GM23338 (cell line): Measurements from ENCODE around the gene TENM4. TPM values are rescaled to one million over a fixed set of nuclear protein-coding genes. Genes with fewer than 3 reads are reported as not detected.

ENCODE experiments used
- ATAC-seq: fragments of 200-7000 bp; cut with Tn5 transposase; 3 replicates; pipeline ENCODE4 v1.9.1; 2020
- DNase-seq: peaks from one replicate; pipeline ENCODE4 v3.0.0-alpha.2; 2015; ENCODE audit warnings: low spot score
- H2AFZ ChIP-seq: fragments of 200-600 bp; sonication (generic); 2 replicates; pipeline ENCODE4 v1.8.0; 2016; ENCODE audit warnings: antibody characterized with exemption, mild to moderate bottlenecking, moderate library complexity
- H3F3A ChIP-seq: fragments of 200-600 bp; sonication (generic); replicated peaks from 2 replicates; pipeline ENCODE4 v1.8.0; 2017; ENCODE audit warnings: antibody characterized with exemption, mixed run types, low read depth
- H3K27ac ChIP-seq: fragments of 200-600 bp; sonication (generic); 2 replicates; pipeline ENCODE4 v1.6.1; 2016; ENCODE audit warnings: low read depth
- H3K27me3 ChIP-seq: fragments of 200-600 bp; sonication (generic); 2 replicates; pipeline ENCODE4 v1.8.0; 2016; ENCODE audit warnings: mild to moderate bottlenecking, mixed run types, moderate library complexity; ENCODE audit not compliant: insufficient read depth
- H3K36me3 ChIP-seq: fragments of 200-600 bp; sonication (generic); 2 replicates; pipeline ENCODE4 v1.8.0; 2016; ENCODE audit warnings: mild to moderate bottlenecking; ENCODE audit not compliant: insufficient read depth
- H3K4me1 ChIP-seq: fragments of 200-600 bp; sonication (generic); 2 replicates; pipeline ENCODE4 v1.8.0; 2016; ENCODE audit warnings: mild to moderate bottlenecking, moderate library complexity; ENCODE audit not compliant: insufficient read depth
- H3K4me2 ChIP-seq: fragments of 200-600 bp; sonication (generic); 2 replicates; pipeline ENCODE4 v1.7.1; 2017; ENCODE audit warnings: mixed run types
- H3K4me3 ChIP-seq: fragments of 200-600 bp; sonication (generic); 2 replicates; pipeline ENCODE4 v1.6.1; 2016; ENCODE audit warnings: mixed run types
- H3K79me2 ChIP-seq: fragments of 200-600 bp; sonication (generic); replicated peaks from 2 replicates; pipeline ENCODE4 v1.8.0; 2017; ENCODE audit warnings: mild to moderate bottlenecking; ENCODE audit not compliant: insufficient read depth
- H3K9me2 ChIP-seq: fragments of 200-600 bp; sonication (generic); 2 replicates; pipeline ENCODE4 v1.8.0; 2017; ENCODE audit not compliant: insufficient read depth
- H4K20me1 ChIP-seq: fragments of 200-600 bp; sonication (generic); replicated peaks from 2 replicates; pipeline ENCODE4 v1.8.0; 2017; ENCODE audit warnings: mild to moderate bottlenecking; ENCODE audit not compliant: insufficient read depth
- H3K27ac Mint-ChIP-seq: 2 replicates; pipeline ENCODE4 v1.8.0; 2020; ENCODE audit warnings: inconsistent platforms, mild to moderate bottlenecking, moderate library complexity, mixed read lengths
- H3K27me3 Mint-ChIP-seq: 3 replicates; pipeline ENCODE4 v1.8.0; 2022; ENCODE audit warnings: low read depth, mild to moderate bottlenecking, moderate library complexity, mixed read lengths, inconsistent platforms; ENCODE audit not compliant: insufficient read depth, poor library complexity
- H3K36me3 Mint-ChIP-seq: 3 replicates; pipeline ENCODE4 v1.8.0; 2021; ENCODE audit warnings: low read depth, mild to moderate bottlenecking, inconsistent platforms, moderate library complexity, mixed read lengths
- H3K4me1 Mint-ChIP-seq: 3 replicates; pipeline ENCODE4 v1.8.0; 2020; ENCODE audit warnings: mild to moderate bottlenecking, inconsistent platforms, mixed read lengths
- H3K4me3 Mint-ChIP-seq: 3 replicates; pipeline ENCODE4 v1.8.0; 2021; ENCODE audit warnings: moderate library complexity, mild to moderate bottlenecking, inconsistent platforms, mixed read lengths
- H3K9me3 Mint-ChIP-seq: 3 replicates; pipeline ENCODE4 v1.8.0; 2020; ENCODE audit warnings: moderate library complexity, mild to moderate bottlenecking, inconsistent platforms, mixed read lengths
- CREB1 ChIP-seq: fragments of 250-450 bp; sonication (Bioruptor Pico); IDR thresholded peaks from 2 replicates; pipeline ENCODE4 v1.5.0; 2020; ENCODE audit warnings: low read depth, mild to moderate bottlenecking, moderate library complexity
- EZH2 ChIP-seq: fragments of 200-600 bp; sonication (generic); IDR thresholded peaks from one replicate; pipeline ENCODE4 v1.8.0; 2017; ENCODE audit warnings: antibody characterized with exemption, mild to moderate bottlenecking, low read depth; ENCODE audit not compliant: unreplicated experiment
- EZH2phosphoT487 ChIP-seq: fragments of 200-600 bp; sonication (generic); IDR thresholded peaks from one replicate; pipeline ENCODE4 v1.8.1; 2018; ENCODE audit warnings: antibody characterized with exemption; ENCODE audit not compliant: unreplicated experiment
- JUNB ChIP-seq: IDR thresholded peaks from one replicate; pipeline ENCODE4 v1.6.1; 2016; ENCODE audit warnings: antibody characterized with exemption; ENCODE audit not compliant: unreplicated experiment
- NANOG ChIP-seq: IDR thresholded peaks from 2 replicates; pipeline ENCODE4 v1.6.1; 2016; ENCODE audit warnings: antibody characterized with exemption, borderline replicate concordance
- STAT1 ChIP-seq: IDR thresholded peaks from one replicate; pipeline ENCODE4 v1.6.1; 2016; ENCODE audit warnings: antibody characterized with exemption; ENCODE audit not compliant: unreplicated experiment
- ZNF114 ChIP-seq: fragments of 250-450 bp; sonication (Bioruptor Pico); IDR thresholded peaks from 2 replicates; pipeline ENCODE4 v1.5.0; 2020; ENCODE audit warnings: mild to moderate bottlenecking, moderate library complexity
- ZNF331 ChIP-seq: fragments of 250-450 bp; sonication (Bioruptor Pico); IDR thresholded peaks from 2 replicates; pipeline ENCODE4 v1.5.0; 2020; ENCODE audit warnings: low read depth, mild to moderate bottlenecking, moderate library complexity
- polyA plus RNA-seq: library from polyadenylated mRNA; unstranded; fragments of >200 nt; fragmentation: Nextera tagmentation; extraction: Ambion mirVana; gene quantifications from 2 replicates; pipeline ENCODE4 v1.2.1, GENCODE V29; 2016
- total RNA-seq: library from RNA; depleted of rRNA; stranded (reverse); fragments of >200 nt; shearing (Covaris generic); gene quantifications from 2 replicates; pipeline ENCODE4 v1.2.3, GENCODE V29; 2014
- TF ChIP-seq, protein P1 (sequence below), 2 experiments: fragments of 200-600 bp in 1 of 2; sonication (generic) in 1 of 2; conservative IDR thresholded peaks; 2 replicates each; pipeline versions ENCODE4 v1.5.1 to v1.6.1; 2016 to 2017; ENCODE audit warnings: antibody characterized with exemption in 2 of 2, low read depth in 2 of 2, mild to moderate bottlenecking in 2 of 2, moderate library complexity in 1 of 2
- TF ChIP-seq, protein P2 (sequence below): IDR thresholded peaks from 2 replicates; pipeline ENCODE4 v1.6.1; 2016; ENCODE audit warnings: antibody characterized with exemption
- TF ChIP-seq, protein P3 (sequence below): fragments of 250-450 bp; sonication (Bioruptor Pico); IDR thresholded peaks from 2 replicates; pipeline ENCODE4 v1.5.0; 2020; ENCODE audit warnings: mild to moderate bottlenecking, moderate library complexity

TENM4 gene
- total and polyA plus RNA-seq, 2 experiments from 2014 or later: 7.3 TPM

DNA sequence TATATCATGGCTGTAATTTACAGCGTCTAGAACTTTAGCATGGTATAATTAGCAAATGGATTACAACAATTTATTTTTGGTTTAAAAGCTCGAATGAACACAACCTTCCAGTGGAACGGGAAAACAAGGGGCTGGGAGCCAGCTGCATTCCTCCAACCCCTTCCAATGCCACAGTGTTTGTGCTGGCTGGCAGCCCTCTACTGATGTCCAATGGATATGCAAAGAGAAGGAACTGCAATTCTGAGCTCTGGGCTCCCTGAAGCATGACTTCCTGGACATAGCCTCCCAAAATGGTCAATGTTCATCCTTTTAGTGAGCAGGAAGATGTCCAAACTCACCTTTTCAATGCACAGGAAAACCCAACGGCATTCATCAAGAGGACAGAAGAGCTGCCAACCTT is 288.3 kb downstream of the TENM4 start:
- no peaks in the 10 kb centered on the region for H3K4me1 Mint-ChIP-seq
- DNase-seq: no peak
- H3K4me2 ChIP-seq: no peak overlapping the region
- no peaks in the 10 kb centered on the region for H3K36me3 ChIP-seq
- peaks cover 5% of the 10 kb centered on the region for H3K27me3 Mint-ChIP-seq
- H3K79me2 ChIP-seq: no peaks in the 10 kb centered on the region
- H3F3A ChIP-seq: no peaks in the 10 kb centered on the region
- H3K9me3 Mint-ChIP-seq: no peaks in the 10 kb centered on the region; the same call in 2 of the 3 replicates
- H3K4me3 ChIP-seq: no peak overlapping the region
- H3K27ac Mint-ChIP-seq: no peak overlapping the region
- no peaks in the 10 kb centered on the region for H3K27me3 ChIP-seq
- no peaks in the 10 kb centered on the region for H3K4me1 ChIP-seq
- ATAC-seq: no peak
- H2AFZ ChIP-seq: no peak overlapping the region
- H3K36me3 Mint-ChIP-seq: no peaks in the 10 kb centered on the region
- no peak overlapping the region for H3K4me3 Mint-ChIP-seq
- no peak for TF ChIP-seq CREB1
- TF ChIP-seq ZNF331: no peak
- no peak for TF ChIP-seq EZH2
- no peak for TF ChIP-seq ZNF114
- TF ChIP-seq, protein P1, sequence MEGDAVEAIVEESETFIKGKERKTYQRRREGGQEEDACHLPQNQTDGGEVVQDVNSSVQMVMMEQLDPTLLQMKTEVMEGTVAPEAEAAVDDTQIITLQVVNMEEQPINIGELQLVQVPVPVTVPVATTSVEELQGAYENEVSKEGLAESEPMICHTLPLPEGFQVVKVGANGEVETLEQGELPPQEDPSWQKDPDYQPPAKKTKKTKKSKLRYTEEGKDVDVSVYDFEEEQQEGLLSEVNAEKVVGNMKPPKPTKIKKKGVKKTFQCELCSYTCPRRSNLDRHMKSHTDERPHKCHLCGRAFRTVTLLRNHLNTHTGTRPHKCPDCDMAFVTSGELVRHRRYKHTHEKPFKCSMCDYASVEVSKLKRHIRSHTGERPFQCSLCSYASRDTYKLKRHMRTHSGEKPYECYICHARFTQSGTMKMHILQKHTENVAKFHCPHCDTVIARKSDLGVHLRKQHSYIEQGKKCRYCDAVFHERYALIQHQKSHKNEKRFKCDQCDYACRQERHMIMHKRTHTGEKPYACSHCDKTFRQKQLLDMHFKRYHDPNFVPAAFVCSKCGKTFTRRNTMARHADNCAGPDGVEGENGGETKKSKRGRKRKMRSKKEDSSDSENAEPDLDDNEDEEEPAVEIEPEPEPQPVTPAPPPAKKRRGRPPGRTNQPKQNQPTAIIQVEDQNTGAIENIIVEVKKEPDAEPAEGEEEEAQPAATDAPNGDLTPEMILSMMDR (conservative IDR thresholded peaks at IDR 0.05; ENCODE audit: low read depth in 2 of 2): no peak
- TF ChIP-seq NANOG: no peak
- TF ChIP-seq STAT1: no peak
- TF ChIP-seq, protein P2, sequence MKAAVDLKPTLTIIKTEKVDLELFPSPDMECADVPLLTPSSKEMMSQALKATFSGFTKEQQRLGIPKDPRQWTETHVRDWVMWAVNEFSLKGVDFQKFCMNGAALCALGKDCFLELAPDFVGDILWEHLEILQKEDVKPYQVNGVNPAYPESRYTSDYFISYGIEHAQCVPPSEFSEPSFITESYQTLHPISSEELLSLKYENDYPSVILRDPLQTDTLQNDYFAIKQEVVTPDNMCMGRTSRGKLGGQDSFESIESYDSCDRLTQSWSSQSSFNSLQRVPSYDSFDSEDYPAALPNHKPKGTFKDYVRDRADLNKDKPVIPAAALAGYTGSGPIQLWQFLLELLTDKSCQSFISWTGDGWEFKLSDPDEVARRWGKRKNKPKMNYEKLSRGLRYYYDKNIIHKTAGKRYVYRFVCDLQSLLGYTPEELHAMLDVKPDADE: no peak
- TF ChIP-seq EZH2phosphoT487: no peak
- peaks cover 15% of the 10 kb centered on the region for H3K9me2 ChIP-seq
- H4K20me1 ChIP-seq: no peaks in the 10 kb centered on the region
- H3K27ac ChIP-seq: no peak overlapping the region

DNA sequence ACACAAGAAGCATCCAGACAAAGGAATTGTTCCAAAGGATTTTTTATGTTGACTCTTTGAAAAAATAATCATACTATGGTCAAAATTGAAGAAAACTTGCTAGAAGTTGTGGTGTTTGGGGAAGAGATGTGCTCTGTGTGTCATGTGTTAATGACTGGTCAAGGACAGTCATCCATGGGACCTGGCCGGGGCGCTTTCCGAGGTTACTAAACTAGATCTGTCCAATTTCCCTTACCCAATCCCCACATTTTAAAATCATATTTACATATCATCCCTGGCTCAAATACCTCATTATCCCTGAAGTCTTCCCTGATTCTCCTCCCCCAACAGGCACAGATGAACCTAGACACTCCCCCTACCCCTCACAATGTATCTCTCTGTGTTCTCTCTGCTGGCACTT is 289.4 kb downstream of the TENM4 start:
- no peaks in the 10 kb centered on the region for H3K4me1 Mint-ChIP-seq
- ATAC-seq: no peak

More for the DNA sequence above, 289.4 kb downstream of the TENM4 start:
- TF ChIP-seq, protein P3, sequence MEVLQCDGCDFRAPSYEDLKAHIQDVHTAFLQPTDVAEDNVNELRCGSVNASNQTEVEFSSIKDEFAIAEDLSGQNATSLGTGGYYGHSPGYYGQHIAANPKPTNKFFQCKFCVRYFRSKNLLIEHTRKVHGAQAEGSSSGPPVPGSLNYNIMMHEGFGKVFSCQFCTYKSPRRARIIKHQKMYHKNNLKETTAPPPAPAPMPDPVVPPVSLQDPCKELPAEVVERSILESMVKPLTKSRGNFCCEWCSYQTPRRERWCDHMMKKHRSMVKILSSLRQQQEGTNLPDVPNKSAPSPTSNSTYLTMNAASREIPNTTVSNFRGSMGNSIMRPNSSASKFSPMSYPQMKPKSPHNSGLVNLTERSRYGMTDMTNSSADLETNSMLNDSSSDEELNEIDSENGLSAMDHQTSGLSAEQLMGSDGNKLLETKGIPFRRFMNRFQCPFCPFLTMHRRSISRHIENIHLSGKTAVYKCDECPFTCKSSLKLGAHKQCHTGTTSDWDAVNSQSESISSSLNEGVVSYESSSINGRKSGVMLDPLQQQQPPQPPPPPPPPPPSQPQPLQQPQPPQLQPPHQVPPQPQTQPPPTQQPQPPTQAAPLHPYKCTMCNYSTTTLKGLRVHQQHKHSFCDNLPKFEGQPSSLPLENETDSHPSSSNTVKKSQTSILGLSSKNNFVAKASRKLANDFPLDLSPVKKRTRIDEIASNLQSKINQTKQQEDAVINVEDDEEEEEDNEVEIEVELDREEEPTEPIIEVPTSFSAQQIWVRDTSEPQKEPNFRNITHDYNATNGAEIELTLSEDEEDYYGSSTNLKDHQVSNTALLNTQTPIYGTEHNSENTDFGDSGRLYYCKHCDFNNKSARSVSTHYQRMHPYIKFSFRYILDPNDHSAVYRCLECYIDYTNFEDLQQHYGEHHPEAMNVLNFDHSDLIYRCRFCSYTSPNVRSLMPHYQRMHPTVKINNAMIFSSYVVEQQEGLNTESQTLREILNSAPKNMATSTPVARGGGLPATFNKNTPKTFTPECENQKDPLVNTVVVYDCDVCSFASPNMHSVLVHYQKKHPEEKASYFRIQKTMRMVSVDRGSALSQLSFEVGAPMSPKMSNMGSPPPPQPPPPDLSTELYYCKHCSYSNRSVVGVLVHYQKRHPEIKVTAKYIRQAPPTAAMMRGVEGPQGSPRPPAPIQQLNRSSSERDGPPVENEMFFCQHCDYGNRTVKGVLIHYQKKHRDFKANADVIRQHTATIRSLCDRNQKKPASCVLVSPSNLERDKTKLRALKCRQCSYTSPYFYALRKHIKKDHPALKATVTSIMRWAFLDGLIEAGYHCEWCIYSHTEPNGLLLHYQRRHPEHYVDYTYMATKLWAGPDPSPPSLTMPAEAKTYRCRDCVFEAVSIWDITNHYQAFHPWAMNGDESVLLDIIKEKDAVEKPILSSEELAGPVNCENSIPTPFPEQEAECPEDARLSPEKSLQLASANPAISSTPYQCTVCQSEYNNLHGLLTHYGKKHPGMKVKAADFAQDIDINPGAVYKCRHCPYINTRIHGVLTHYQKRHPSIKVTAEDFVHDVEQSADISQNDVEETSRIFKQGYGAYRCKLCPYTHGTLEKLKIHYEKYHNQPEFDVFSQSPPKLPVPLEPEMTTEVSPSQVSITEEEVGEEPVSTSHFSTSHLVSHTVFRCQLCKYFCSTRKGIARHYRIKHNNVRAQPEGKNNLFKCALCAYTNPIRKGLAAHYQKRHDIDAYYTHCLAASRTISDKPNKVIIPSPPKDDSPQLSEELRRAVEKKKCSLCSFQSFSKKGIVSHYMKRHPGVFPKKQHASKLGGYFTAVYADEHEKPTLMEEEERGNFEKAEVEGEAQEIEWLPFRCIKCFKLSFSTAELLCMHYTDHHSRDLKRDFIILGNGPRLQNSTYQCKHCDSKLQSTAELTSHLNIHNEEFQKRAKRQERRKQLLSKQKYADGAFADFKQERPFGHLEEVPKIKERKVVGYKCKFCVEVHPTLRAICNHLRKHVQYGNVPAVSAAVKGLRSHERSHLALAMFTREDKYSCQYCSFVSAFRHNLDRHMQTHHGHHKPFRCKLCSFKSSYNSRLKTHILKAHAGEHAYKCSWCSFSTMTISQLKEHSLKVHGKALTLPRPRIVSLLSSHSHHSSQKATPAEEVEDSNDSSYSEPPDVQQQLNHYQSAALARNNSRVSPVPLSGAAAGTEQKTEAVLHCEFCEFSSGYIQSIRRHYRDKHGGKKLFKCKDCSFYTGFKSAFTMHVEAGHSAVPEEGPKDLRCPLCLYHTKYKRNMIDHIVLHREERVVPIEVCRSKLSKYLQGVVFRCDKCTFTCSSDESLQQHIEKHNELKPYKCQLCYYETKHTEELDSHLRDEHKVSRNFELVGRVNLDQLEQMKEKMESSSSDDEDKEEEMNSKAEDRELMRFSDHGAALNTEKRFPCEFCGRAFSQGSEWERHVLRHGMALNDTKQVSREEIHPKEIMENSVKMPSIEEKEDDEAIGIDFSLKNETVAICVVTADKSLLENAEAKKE (CRISPR knock-in tag): no peak
- TF ChIP-seq CREB1 (no peak), STAT1 (no peak), ZNF331 (no peak), JUNB (no peak)
- Histone ChIP-seq H2AFZ (no peak overlapping the region), H3K4me2 (no peak overlapping the region), H4K20me1 (no peaks in the 10 kb centered on the region), H3F3A (no peaks in the 10 kb centered on the region), H3K27ac (no peak overlapping the region), H3K36me3 (no peaks in the 10 kb centered on the region), H3K27me3 (no peaks in the 10 kb centered on the region), H3K9me2 (peaks cover 15% of the 10 kb centered on the region), H3K4me1 (no peaks in the 10 kb centered on the region), H3K4me3 (no peak overlapping the region), H3K79me2 (no peaks in the 10 kb centered on the region)
- DNase-seq: no peak
- no peak overlapping the region for H3K4me3 Mint-ChIP-seq
- no peaks in the 10 kb centered on the region for H3K36me3 Mint-ChIP-seq
- H3K27me3 Mint-ChIP-seq: peaks cover 3% of the 10 kb centered on the region
- H3K27ac Mint-ChIP-seq: no peak overlapping the region
- H3K9me3 Mint-ChIP-seq: no peaks in the 10 kb centered on the region
